IPS-NIHi11 (cell line): ENCODE measurements around the gene TFDP2.
"Not testable (repeated sequence)": the region's sequence is repeated elsewhere in the genome, so short reads cannot be mapped to it uniquely, and the experiment has no call there.

ENCODE experiments used
- DNase-seq: peaks from one replicate; pipeline ENCODE4 v3.0.0; 2012; ENCODE audit warnings: mixed read lengths, low spot score

Gene TFDP2

DNA sequence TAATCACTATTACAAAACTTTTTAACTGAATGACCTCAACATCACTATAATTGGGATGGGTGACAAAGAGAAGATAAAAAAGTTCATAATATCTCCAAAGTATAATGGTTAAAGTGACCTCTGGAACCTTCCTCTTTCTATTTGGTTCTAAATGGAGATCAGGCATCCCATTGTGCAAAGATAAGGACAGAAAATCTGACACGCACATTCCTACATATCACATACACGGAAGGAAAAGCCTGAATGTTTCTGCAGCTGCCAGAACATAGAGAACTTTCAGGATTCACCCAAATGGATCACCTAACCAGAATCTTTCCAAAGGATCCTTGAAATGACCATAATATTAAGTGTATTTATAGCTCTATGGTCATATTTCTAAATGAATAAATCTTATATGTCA, 128.2 kb downstream of the TFDP2 start:
- no peak for DNase-seq

DNA sequence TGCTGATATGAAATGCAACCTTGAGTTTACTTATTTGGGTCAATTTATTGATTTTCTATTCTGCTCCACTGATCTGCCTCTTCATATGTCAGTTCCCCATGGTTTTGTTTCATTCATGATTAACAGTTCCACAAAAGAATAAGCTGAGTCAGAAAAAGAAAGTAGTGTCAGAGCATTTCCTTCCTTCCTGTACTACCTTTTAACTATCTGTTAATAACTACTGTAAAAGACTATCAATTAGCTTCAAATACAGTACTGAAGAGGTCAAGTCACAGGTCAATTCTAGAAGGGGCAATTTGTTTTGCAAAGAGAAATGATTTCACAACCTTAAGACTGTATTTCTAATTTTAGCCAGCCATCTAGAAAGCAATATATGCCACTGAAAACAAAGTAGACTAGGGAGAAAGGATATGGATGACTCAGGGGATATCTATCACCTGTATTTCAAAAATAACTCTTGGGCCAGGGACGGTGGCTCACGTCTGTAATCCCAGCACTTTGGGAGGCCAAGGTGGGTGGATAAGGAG, 129.5 kb downstream of the TFDP2 start:
- DNase-seq, result no peak

DNA sequence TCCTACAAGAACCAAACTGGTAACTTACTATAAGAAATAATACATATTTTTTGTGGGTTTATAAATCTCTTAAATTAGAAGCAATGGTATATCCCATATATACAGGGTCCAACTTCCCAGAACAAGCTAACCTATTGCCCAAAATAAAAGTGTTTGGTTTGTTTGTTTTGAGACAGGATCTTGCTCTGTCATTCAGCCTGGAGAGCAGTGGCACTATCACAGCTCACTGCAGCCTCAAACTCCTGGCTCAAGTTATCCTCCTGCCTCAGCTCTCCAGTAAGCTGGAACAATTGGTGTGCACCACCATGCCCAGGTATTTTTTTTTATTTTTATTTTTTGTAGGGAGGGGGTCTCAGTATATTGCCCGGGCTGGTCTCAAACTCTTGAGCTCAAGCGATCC, 135.4 kb downstream of the TFDP2 start:
- no peak for DNase-seq

DNA sequence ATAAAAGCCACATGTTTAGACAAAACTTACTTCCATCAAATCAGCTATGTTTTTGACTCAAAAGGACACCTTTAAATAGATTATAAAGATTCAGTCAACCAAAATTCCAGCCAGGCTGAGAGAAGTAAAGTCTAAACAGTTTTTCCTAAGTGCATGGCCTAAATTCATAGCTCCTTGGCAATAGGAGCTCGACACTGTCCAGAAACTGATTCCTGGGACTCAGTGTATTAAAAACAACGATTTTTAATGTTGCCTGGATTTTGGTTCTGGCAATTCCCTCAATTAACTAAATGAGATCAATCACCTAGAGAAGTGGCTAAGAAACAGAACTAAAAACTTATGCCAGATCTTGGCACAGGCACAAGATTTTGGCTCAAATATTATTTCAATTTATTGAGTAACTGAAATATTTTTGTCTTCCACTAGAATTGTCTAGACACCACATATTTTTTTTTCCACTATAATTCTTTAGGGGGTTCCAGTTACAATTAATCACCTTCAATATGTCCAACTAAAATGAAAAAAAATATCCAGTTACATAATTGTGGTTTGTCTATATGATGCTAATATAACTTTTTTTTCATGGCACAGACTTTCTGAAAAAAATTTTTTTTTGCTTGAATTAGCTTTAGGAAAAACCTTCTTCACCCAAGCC, 135.9 kb downstream of the TFDP2 start:
- no peak for DNase-seq

DNA sequence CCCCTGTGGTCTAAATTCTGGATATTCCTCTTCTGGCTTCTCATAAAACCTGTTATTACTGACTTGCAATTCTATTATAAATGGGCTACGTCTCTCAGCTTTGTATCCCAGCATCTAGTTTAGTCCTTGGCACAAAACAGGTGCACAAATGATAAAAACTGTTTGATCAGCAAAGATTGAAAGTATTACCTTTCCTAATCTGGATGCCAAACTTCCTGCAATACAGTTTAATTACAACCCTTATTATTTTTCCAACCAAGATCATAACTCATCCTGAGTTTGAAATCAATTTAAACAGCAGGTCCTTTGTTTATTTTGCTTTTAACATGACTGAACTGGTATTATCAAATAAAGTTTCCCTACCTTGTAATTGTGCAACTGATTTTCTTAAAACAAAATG, 140.3 kb downstream of the TFDP2 start:
- DNase-seq, result no peak

DNA sequence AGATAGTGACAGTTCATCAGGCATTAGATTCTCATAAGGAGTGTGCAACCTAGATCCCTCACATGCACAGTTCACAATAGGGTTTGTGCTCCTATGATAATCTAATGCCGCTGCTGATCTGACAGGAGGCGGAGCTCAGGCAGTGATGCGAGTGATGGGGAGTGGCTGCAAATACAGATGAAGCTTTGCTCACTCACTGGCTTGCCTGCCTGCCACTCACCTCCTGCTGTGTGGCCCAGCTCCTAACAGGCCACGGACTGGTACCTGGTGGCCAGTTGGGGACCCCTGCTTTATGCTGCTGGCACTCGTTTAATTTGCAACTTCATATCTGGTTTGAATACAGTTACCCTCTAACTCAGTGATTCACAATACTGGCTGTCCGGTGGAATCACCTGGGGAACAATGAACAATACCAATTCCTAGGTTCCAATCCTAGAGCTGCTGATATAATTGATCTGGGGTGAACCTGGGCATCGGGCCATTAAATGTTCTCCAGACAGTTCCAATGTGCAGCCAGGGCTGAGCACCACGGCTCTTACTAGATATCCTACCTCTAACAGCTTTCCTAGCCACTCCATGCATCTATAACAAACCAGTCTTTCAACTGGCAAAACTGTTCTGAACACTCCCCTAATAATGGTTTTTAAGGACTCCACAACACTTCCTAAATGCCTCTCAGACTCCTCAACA, 141.5 kb downstream of the TFDP2 start:
- no peak for DNase-seq

DNA sequence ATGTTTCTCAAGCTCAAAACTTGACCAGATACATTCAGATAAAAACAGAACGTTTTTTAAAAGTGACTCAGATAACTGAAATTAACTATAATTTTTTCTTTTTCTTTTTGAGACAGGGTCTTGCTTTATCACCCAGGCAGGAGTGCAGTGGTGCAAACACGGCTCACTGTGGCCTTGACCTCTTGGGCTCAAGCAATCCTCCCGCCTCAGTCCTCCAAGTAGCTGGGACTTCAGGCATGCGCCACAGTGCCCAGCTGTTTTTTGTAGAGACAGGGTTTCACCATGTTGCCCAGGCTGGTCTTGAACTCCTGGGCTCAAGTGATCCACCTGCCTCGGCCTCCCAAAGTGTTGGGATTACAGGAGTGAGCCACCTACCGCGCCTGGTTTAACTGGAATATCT, 144.4 kb downstream of the TFDP2 start:
- not testable (repeated sequence) for DNase-seq

DNA sequence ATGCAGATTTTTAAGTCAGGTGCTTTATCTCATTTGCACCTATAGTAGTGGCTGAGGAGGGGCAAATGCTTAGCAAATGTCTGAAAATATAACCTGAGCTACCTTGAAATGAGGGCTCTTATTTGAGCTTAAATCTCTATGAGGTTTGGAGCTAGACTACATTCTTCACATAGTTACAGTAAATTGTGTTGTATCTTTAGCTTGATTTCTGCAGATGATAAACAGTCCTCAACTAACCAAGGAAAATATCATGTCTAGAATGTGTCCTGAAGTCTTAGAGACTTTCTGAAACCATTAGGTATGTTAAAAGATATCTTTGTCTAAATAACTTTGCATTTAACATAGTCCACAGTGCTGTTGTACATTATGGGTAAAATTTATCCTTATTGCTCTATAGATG, 145.3 kb downstream of the TFDP2 start:
- DNase-seq, result no peak

DNA sequence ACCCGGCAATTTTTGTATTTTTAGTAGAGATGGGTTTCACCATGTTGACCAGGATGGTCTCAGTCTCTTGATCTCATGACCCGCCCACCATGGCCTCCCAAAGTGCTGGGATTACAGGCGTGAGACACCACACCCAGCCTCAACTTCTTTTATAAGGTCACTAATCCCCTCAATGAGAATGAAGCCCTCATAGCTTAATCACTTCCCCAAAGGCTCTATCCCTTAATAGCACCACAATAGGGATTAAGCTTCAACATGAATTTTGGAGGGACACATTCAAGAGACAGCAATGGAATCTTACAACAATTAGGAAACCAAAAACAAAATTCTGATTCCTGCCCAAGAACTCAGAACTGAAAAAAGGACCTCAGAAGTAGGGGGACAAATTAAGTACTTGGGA, 146.1 kb downstream of the TFDP2 start:
- DNase-seq, result no peak

DNA sequence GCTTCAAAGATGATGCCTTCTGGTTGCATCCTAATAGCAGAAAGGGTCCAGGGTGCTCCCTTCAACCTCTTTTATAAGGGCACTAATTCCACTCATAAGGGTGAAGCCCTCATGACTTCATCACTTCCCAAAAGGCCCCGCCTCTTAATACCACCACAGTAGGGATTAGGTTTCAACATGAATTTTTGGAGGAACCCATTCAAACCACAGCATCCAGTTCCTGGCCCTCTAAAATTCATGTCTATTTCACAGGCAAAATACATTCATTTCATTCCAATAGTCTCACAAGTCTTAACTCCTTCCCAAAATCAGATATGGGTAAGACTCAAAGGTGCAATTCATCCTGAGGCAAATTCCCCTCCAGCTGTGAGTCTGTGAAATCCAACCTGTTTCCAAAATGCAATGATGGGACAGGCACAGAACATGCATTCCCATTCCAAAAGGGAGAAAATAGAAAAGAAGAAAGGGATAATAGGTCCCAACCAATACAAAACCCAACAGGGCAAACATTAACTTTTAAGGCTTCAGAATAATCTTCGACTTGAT, 148.9 kb downstream of the TFDP2 start:
- no peak for DNase-seq

DNA sequence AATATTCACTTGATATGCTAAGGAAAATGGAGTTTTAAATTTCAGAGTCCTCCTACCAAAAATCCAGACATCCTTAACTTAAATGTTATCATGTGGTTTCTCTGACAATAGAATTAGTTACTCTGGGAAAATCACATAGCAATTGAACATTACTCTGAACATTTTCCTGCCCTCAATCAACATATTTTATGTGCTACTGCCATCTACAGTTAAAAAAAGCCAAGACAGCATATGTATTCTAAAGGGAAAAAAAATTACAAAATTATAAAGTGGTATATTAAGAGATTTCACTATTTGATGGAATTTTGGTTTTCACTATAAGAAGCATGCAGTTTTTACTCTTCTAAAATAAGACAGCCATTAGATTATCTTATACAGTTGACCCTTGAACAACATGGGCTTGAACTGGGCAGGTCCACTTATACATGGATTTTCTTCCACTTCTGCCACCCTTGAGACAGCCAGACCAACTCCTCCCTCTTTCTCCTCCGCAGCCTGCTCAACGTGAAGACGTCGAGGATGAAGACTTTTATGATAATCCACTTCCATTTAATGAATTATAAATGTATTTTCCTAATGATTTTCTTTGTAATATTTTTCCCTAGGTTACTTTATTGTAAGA, 150.6 kb downstream of the TFDP2 start:
- no peak for DNase-seq

DNA sequence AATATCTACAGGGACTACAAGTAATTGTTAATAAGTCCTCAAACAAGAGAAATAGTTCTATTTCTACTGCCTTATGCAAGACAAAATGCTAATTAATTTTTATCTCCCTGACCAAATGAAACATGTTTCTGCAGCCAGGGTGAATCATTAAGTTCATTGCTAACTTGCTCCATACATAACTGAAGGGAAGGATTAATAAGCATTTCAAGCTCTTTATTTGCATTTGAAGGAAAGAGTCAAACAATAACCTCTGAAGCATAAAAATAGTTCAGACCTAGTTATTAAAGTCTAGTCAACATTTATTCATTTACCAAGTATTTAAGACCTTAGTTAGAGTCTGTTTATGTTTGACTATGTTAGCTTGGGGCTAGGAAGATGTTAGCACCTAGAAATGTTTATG, 152.9 kb downstream of the TFDP2 start:
- no peak for DNase-seq

DNA sequence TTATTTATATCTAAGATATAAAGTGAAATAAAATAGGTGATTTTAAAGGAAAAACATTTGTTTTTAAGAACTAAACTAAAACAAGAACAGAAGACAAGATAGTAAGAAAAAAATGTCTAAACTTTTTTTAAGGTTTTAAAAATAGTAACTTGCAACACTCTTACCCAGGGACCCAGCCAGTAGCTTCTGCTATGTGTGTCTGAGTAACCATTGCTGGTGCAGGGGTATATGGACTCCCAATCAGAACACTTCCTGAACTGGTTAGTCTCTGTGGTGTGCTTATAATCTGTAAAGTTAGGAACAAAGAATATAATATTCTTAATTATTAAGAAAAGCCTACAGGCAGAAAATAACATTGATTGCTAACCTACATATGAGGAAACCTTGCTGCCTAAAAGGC, 154.5 kb downstream of the TFDP2 start:
- no peak for DNase-seq

DNA sequence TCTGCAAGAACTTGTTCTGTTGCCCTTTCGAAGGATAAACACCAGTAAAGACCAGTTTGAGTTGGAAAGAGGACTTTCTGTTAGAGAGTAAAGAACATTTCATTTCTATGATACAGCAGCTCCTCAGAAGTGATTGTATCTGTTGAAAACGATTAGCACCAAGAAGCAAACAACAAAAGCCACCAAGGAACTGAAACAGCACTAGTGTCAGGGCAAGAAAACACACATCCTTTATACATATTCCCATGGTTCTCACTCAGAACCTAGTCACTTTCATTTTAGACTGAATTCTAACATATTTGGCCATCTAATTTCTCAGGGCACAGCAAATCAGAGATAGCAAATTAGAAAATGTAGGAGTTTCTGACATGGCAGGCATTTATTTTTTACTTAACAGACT, 156.8 kb downstream of the TFDP2 start:
- no peak for DNase-seq

DNA sequence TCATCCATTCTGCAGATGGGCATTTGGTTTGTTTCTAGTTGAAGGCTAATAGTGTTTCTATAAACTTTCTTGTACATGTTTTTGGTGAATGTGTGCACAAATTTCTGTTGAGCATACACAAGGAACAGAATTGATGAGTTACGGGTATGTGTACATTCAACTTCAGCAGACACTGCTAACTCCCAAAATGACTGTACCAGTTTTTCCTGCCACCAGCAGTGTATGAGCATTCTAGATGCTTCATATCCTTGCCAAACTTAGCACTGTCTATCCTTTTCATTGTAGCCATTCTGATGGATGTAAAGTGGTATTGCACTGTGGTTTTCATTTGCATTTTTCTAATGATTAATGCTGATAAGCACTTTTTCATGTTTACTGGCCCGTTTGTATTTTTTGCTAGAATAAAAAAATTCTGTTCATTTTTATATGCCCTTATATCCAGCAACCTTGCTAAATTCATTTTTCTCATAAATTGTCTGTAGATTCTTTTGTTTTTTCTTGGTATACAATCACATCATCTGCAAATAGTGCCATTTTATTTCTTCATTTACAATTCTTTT, 162.7 kb downstream of the TFDP2 start:
- no peak for DNase-seq

DNA sequence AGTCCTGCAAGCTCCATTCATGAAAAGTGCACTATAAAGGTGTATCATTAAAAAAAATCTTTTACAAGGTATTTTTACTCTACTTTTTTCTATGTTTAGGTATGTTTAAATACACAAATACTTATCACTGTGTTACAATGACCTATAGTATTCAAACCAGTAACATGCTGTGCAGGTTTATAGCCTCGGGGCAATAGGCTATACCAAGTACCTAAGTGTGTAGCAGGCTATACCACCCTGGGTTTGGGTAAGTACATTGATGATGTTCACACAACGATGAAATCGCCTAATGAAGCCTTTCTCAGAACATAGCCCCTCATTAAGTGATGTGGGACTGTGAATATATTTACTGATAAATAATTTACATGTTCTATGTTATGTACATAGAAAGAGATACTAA, 168.3 kb downstream of the TFDP2 start:
- DNase-seq, result no peak

DNA sequence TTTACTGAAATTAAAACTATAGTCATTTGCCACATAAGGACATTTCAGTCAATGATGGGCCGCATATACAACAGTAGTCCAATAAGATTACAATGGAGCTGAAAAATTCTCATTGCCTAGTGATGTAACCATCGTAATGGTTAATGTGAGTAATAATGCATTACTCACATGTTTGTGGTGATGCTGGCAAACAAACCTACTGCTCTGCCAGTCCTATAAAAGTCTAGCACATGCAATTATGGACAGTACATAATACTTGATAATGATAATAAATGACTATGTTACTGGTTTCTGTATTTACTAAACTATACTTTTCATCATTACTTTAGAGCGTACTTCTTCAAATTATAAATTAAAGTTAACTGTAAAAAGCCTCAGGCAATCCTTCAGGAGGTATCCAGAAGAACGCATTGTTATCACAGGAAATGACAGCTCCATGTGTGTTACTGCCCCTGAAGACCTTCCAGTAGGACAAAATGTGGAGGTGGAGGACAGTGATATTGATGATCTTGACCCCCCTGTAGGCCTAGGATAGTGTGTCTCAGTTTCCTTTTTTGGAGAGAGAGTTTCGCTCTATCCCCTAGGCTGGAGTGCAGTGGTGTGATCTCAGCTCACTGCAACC, 170.2 kb downstream of the TFDP2 start:
- DNase-seq, result no peak

DNA sequence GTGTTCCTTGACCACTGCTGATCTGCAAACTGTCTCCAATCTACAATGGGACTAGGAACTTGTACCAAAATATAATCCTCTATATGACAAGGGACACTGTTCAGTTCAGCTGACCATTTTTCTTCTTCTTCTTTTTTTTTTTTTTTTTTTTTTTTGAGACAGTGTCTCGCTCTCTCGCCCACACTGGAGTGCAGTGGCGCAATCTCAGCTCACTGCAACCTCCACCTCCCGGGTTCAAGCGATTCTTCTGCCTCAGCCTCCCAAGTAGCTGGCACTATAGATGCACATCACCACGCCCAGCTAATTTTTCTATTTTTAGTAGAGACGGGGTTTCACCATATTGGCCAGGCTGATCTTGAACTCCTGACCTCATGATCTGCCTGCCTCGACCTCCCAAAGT, 174.6 kb downstream of the TFDP2 start:
- DNase-seq, result not testable (repeated sequence)

DNA sequence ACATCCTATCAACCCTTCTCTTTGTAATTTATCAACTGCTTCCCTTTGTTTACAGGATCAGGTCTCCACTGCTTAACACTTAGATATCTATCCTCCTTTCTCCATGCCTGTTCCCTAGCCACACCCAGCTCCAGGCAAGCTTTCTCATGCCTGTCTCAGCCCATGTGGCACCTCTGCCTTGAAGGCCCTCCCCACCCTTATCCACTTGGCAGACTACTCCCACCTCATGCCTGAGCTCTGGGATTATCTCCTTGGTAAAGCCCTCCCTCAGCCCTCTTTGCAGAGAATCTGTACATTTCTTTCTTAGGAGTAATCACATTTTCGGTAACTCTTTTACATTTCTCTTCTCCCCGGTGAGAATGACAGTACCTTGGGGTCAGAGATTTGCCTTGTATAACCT, 176.9 kb downstream of the TFDP2 start:
- DNase-seq, result no peak

DNA sequence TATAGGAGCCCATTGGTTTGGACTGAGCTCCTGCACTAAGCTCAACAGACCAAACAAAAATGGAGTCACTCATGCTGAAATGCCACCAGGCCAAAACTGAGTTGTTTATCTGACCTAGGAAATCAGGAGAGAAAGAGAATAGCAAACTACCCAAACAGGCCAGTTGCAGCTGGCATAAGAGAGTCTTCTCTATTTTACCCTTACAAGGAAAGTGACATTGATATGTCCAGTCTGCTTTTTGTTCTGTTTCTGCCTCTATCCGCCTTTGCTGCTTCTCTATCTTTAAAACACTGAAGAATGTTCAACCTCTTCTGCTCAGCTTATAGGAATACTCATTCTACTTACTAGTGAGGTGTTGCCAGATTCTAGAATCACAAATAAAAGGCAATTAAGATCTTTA, 177.8 kb downstream of the TFDP2 start:
- no peak for DNase-seq

DNA sequence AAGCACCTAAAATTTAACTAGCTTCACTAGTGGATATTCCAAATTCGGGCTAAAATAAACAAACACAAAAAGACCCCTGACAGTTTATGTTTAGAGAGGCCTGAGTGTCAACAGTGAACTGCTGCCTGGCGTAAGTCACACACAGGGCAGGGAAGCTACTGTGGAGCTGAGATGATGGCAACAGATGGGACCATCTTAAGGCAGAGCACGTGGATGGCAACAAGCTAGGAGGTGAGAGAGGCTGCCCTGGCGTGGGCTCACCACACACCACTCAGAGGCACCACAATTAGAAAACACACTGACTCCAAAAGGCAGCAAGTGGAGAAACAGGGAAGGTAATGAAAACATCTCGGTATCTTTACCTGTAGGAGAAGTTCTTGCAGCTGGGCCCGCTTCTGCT, 179.6 kb downstream of the TFDP2 start:
- DNase-seq, result no peak

DNA sequence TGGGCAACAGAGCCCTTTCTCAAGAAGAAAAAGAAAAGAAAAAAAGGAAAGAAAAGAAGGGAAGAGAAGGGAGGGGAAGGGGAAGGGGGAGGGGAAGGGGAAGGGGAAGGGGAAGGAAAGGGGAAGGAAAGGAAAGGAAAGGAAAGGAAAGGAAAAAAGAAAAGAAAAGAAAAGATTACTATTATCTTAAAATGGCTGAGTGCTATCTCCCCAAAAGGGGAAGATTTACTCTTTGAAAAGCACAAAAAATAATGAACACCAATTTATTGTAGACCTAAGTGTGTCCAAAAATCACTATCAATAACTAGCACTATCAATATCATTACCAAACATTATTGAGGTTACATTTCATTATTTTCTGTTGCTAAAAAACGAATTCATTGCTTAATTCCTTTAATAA, 183.9 kb downstream of the TFDP2 start:
- no peak for DNase-seq
